ENCODE results near the gene FAM20A. TPM values are rescaled to one million over a fixed set of nuclear protein-coding genes. Genes with fewer than 3 reads are reported as not detected.

FAM20A gene
- total RNA-seq, 4 donors from 2014 or later, result 0.80 to 3.1 (median 1.4) TPM

- intact Hi-C loops (cut with DNase I; ENCODE audit: low total_unique reads) (no loop called here), in situ Hi-C loops (cut with MboI; ENCODE audit: low sequenced_read_pairs in 4 of 4) (loop anchor here (10.0 to 25.0 kb wide), 4 partner anchors 84 to 706 kb away; partner anchors contain the start of gene ABCA10 (in 2 of the 4))
- DNase-seq (no peak), ATAC-seq (no peak)
- Histone ChIP-seq H3K4me1 (peaks cover 0 to 10% of the 10 kb centered on the region in 2 donors), H3K27me3 (no peaks in the 10 kb centered on the region), H3K9me3 (no peaks in the 10 kb centered on the region), H3K36me3 (peaks cover 3 to 71% of the 10 kb centered on the region in 2 donors), H3K4me3 (no peak overlapping the region), H3K27ac (no peak overlapping the region)
- no peak for TF ChIP-seq CTCF (IDR thresholded peaks at IDR 0.05 in 4 of 5, conservative IDR thresholded peaks at IDR 0.05 in 1 of 5)
- no peak for TF ChIP-seq POLR2A (IDR thresholded peaks at IDR 0.05)
Observed at GRCh38 chr17:68531252-68531651, 69.9 kb downstream of the FAM20A start.

GRCh38 chr17:68527314-68527713 is 73.9 kb downstream of the FAM20A start:
- no peaks in the 10 kb centered on the region for H3K27me3 ChIP-seq
- H3K4me1 ChIP-seq, result peaks cover 8 to 12% of the 10 kb centered on the region in 2 donors
- no peak overlapping the region for H3K27ac ChIP-seq
- intact Hi-C loops (cut with DNase I; ENCODE audit: low total_unique reads) (no loop called here), in situ Hi-C loops (cut with MboI; ENCODE audit: low sequenced_read_pairs in 4 of 4) (loop anchor here in 3 of 4 donors (25.0 kb wide), 2 partner anchors 235 to 710 kb away; partner anchors contain the start of gene ABCA10 (in 2 of the 3))
- H3K4me3 ChIP-seq, result no peak overlapping the region
- DNase-seq (no peak), ATAC-seq (no peak)
- peaks cover 3 to 96% of the 10 kb centered on the region in 2 donors for H3K36me3 ChIP-seq
- H3K9me3 ChIP-seq, result no peaks in the 10 kb centered on the region
- TF ChIP-seq CTCF (IDR thresholded peaks at IDR 0.05 in 4 of 5, conservative IDR thresholded peaks at IDR 0.05 in 1 of 5), result no peak
- no peak for TF ChIP-seq POLR2A (IDR thresholded peaks at IDR 0.05)

GRCh38 chr17:68526548-68526947 is 74.6 kb downstream of the FAM20A start:
- no peaks in the 10 kb centered on the region for H3K27me3 ChIP-seq
- in situ Hi-C loops (cut with MboI; ENCODE audit: low sequenced_read_pairs in 4 of 4) (loop anchor here in 3 of 4 donors (25.0 kb wide), 2 partner anchors 236 to 711 kb away; partner anchors contain the start of gene ABCA10 (in 2 of the 3)), intact Hi-C loops (cut with DNase I; ENCODE audit: low total_unique reads) (no loop called here)
- ATAC-seq, result no peak
- no peak overlapping the region for H3K27ac ChIP-seq
- no peak overlapping the region for H3K4me3 ChIP-seq
- no peak for TF ChIP-seq CTCF (IDR thresholded peaks at IDR 0.05 in 4 of 5, conservative IDR thresholded peaks at IDR 0.05 in 1 of 5)
- TF ChIP-seq POLR2A (IDR thresholded peaks at IDR 0.05), result no peak
- H3K4me1 ChIP-seq, result peaks cover 10 to 17% of the 10 kb centered on the region in 2 donors
- DNase-seq, result no peak
- no peaks in the 10 kb centered on the region for H3K9me3 ChIP-seq
- H3K36me3 ChIP-seq, result peaks cover 3 to 93% of the 10 kb centered on the region in 2 donors

GRCh38 chr17:68522266-68522665 is 78.9 kb downstream of the FAM20A start:
- DNase-seq, result no peak
- intact Hi-C loops (cut with DNase I; ENCODE audit: low total_unique reads) (no loop called here), in situ Hi-C loops (cut with MboI; ENCODE audit: low sequenced_read_pairs in 4 of 4) (no loop called here)
- Histone ChIP-seq H3K4me1 (peaks cover 36 to 52% of the 10 kb centered on the region in 2 donors), H3K27me3 (no peaks in the 10 kb centered on the region), H3K4me3 (no peak overlapping the region), H3K9me3 (no peaks in the 10 kb centered on the region), H3K27ac (peak overlapping the region in 2 of 4 donors; percentile 29 to 94), H3K36me3 (peaks cover 0 to 59% of the 10 kb centered on the region in 2 donors)
- ATAC-seq, result no peak
- TF ChIP-seq CTCF (IDR thresholded peaks at IDR 0.05 in 4 of 5, conservative IDR thresholded peaks at IDR 0.05 in 1 of 5), result no peak
- TF ChIP-seq POLR2A (IDR thresholded peaks at IDR 0.05), result no peak

All from gastrocnemius medialis (tissue), 4 donors.